HL-60 (cell line): ENCODE measurements around the gene GNAI1.

Experiments used
- DNase-seq, 2 experiments: peaks; one replicate each; pipeline ENCODE4 v3.0.0-alpha.2; 2010 to 2020; ENCODE audit warnings: low read depth in 1 of 2, low spot score in 1 of 2
- H3K27ac ChIP-seq: fragments of 250-450 bp; sonication (Bioruptor Pico); replicated peaks from 2 replicates; pipeline ENCODE4 v1.5.1; 2020; ENCODE audit warnings: mild to moderate bottlenecking, moderate library complexity
- H3K27me3 ChIP-seq: fragments of 250-450 bp; sonication (Bioruptor Pico); 2 replicates; pipeline ENCODE4 v1.5.1; 2021; ENCODE audit warnings: mild to moderate bottlenecking, moderate library complexity; ENCODE audit not compliant: insufficient read depth, poor library complexity, severe bottlenecking
- H3K4me3 ChIP-seq: replicated peaks from 2 replicates; pipeline ENCODE4 v1.5.1; 2011; ENCODE audit warnings: mild to moderate bottlenecking, control low read depth, low read length; ENCODE audit not compliant: insufficient read depth
- CTCF ChIP-seq: IDR thresholded peaks from one replicate; pipeline ENCODE4 v1.5.1; 2011; ENCODE audit warnings: low read length, control low read depth, inconsistent platforms; ENCODE audit not compliant: insufficient read depth
- GABPA ChIP-seq: IDR thresholded peaks from 2 replicates; pipeline ENCODE4 v1.6.1; 2012; ENCODE audit warnings: low read depth
- POLR2AphosphoS5 ChIP-seq: IDR thresholded peaks from 2 replicates; pipeline ENCODE4 v1.6.1; 2012; ENCODE audit warnings: low read depth
- REST ChIP-seq: IDR thresholded peaks from 2 replicates; pipeline ENCODE4 v1.6.1; 2012; ENCODE audit warnings: low read depth; ENCODE audit not compliant: insufficient replicate concordance
- SPI1 ChIP-seq: IDR thresholded peaks from 2 replicates; pipeline ENCODE4 v1.6.1; 2012; ENCODE audit warnings: low read depth, mild to moderate bottlenecking, borderline replicate concordance

The GNAI1 gene

GRCh38 chr7:80187727-80188126 lies 53.1 kb downstream of the GNAI1 start:
- Histone ChIP-seq H3K4me3 (no peak overlapping the region), H3K27me3 (no peaks in the 10 kb centered on the region), H3K27ac (no peak overlapping the region)
- TF ChIP-seq SPI1 (no peak), POLR2AphosphoS5 (no peak)
- no peak for DNase-seq

GRCh38 chr7:80189638-80190037 lies 55.0 kb downstream of the GNAI1 start:
- H3K27ac ChIP-seq, result no peak overlapping the region
- TF ChIP-seq GABPA (no peak), CTCF (no peak), POLR2AphosphoS5 (no peak), REST (no peak), SPI1 (no peak)
- no peak overlapping the region for H3K4me3 ChIP-seq
- H3K27me3 ChIP-seq, result no peaks in the 10 kb centered on the region
- DNase-seq, result no peak

- TF ChIP-seq REST (no peak), GABPA (no peak)
- H3K27me3 ChIP-seq, result no peaks in the 10 kb centered on the region
- H3K4me3 ChIP-seq, result no peak overlapping the region
- DNase-seq, result no peak
- H3K27ac ChIP-seq, result no peak overlapping the region
Measured at GRCh38 chr7:80197627-80198026, 63.0 kb downstream of the GNAI1 start.

- no peaks in the 10 kb centered on the region for H3K27me3 ChIP-seq
- H3K27ac ChIP-seq, result no peak overlapping the region
- no peak overlapping the region for H3K4me3 ChIP-seq
- TF ChIP-seq REST (no peak), SPI1 (no peak), GABPA (no peak), POLR2AphosphoS5 (no peak), CTCF (no peak)
- no peak for DNase-seq
Measured at GRCh38 chr7:80199051-80199450, 64.4 kb downstream of the GNAI1 start.
